MV-4-11 (cell line): ENCODE results near the gene TLNRD1.

ENCODE experiments used
- DNase-seq: peaks from one replicate; lab custom pipeline; 2025; lab: John Stamatoyannopoulos, UW

Gene TLNRD1

DNA sequence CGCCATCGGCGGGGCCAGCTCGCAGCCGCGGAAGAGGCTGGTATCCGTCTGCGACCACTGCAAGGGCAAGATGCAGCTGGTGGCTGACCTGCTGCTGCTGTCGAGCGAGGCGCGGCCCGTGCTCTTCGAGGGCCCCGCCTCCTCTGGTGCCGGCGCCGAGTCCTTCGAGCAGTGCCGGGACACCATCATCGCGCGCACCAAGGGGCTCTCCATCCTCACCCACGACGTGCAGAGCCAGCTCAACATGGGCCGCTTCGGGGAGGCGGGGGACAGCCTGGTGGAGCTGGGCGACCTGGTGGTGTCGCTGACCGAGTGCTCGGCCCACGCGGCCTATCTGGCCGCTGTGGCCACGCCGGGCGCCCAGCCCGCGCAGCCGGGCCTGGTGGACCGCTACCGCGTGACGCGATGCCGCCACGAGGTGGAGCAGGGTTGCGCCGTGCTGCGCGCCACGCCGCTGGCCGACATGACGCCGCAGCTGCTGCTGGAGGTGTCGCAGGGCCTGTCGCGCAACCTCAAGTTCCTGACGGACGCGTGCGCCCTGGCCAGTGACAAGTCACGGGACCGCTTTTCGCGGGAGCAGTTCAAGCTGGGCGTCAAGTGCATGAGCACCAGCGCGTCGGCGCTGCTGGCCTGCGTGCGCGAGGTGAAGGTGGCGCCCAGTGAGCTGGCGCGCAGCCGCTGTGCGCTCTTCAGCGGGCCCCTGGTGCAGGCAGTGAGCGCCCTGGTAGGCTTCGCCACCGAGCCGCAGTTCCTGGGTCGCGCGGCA is 1.8 kb downstream of the TLNRD1 start:
- DNase-seq: no peak

DNA sequence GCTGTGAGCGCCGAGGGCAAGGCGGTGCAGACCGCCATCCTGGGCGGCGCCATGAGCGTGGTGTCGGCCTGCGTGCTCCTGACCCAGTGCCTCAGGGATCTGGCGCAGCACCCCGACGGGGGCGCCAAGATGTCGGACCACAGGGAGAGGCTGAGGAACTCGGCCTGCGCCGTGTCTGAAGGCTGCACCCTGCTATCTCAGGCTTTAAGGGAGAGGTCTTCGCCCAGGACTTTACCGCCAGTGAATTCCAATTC is 2.3 kb downstream of the TLNRD1 start:
- DNase-seq: no peak

DNA sequence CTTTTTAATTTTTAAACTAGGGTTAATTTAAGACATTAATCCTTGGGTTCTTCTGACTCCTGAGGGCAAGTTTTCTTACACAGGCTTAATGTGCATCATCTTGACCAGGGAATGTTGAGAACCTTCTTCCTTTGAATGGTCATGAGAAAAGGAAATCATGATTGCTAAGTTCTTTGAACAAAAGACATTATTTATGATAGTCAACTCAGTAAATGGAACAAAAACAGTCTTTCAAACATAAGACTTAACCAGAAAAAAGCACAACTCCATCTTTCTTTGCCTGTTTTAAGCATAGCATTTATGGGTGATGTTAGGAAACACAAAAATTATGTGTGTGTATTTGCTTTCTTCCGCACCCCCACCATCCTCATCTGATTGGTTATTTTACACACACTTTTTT is 5.4 kb downstream of the TLNRD1 start:
- no peak for DNase-seq

- DNase-seq: no peak
Measured at GRCh38 chr15:81007428-81008064, 6.8 kb downstream of the TLNRD1 start.

DNA sequence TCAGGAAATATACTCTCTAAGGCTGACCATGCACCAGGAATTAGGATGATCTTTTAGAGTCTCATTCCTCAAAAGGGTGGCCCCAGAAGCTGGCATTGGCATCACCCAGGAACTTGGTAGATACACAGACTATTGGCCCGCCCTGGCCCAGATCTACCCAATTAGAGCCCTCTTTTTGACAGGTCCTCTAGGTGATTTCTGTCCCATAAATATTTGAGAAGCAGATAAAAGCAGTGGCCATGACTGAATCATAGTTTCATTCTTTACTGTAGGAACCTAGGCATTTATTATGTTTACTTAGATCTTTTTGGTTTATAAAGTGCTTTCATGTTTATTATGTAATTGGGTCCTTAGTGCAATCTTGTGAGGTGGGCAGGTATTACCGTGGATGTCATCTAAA is 7.6 kb downstream of the TLNRD1 start:
- DNase-seq: no peak

- no peak for DNase-seq
Measured at GRCh38 chr15:81010086-81010485, 9.4 kb downstream of the TLNRD1 start.

GRCh38 chr15:81011593-81011992 is 10.9 kb downstream of the TLNRD1 start:
- DNase-seq: no peak

DNA sequence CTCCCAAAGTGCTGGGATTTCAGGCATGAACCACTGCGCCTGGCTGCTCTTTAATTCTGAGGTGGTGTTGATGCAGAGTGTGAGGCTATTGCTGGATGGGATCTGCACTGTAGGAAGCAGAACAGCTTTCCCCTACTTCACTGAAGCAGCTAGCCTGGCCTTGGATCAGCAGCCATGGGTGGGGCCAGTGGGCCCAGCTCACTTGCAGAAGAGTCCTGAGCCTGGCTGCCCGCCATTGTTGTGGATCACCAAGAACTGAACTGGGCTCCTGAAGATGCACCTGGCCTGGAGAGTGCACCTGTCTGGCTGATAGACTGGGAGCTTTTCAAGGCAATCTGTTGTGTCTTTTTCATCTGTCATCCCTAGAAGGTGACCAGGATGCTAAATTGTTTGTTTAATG is 11.9 kb downstream of the TLNRD1 start:
- DNase-seq: no peak

DNA sequence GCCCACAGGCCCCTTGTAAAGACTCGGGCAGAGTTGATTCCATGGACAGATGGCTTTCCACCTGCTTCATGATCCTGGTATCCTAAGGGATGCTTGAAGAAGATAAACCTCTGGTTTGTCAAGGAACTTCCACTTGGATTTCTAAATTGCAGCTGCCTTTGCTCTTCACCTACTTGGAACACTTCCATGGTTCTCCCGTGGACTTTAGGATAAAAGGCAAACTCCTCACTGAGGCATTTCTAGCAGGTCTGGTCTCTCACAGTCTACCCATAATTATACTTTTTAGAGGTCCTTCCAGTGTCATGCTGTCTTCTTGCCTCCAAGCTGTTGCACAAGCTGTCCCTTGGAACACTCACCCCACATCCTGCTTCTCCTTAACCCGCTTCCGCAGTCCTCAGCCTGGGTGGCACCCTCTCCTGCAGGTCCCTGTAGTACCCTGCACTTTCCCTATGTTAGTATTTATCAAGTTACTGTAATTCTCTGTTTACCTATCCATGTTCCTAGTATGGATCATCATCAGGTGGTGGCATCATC is 12.7 kb downstream of the TLNRD1 start:
- DNase-seq: no peak

- DNase-seq: no peak
Measured at GRCh38 chr15:81014446-81015093, 13.8 kb downstream of the TLNRD1 start.

DNA sequence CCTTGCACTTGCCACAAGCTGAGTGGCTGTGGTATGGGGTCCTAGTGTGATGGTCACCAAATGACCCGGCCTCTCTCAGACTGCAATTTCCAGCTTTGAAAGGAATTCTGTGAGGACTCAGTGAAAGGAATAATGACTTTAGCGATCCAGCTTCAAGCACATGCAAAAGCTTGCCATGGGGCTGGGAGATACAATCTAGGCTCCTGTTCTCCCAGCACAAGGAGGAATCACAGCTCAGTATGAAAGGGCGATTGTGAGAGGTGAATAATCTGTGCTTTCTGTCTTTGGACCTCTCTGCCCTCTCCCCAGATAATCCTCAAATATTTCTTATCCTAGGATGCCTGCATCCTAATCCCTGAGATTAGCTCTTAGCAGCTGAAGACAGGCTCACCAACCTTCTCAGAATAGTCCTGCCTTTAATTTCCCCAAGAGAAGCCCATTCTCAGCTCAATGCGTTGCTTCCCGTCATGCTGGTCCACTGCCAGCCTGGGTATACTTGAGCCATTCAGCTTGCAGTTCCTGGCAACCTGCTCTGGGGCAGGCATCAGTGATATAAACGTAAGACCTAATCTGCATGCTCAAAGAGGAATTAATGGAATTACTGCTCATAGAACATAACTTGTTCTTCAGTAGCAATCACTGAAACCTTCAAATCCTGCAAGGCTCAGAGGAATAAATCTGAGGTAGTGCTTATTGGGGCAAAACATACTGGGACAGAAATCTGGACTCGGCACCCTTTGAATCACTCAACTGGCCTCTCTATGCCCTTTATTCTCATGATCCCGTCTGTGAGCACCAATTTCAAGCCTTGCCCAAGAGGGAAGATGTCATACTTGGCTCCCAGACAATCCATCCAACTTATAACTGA is 15.1 kb downstream of the TLNRD1 start:
- no peak for DNase-seq

DNA sequence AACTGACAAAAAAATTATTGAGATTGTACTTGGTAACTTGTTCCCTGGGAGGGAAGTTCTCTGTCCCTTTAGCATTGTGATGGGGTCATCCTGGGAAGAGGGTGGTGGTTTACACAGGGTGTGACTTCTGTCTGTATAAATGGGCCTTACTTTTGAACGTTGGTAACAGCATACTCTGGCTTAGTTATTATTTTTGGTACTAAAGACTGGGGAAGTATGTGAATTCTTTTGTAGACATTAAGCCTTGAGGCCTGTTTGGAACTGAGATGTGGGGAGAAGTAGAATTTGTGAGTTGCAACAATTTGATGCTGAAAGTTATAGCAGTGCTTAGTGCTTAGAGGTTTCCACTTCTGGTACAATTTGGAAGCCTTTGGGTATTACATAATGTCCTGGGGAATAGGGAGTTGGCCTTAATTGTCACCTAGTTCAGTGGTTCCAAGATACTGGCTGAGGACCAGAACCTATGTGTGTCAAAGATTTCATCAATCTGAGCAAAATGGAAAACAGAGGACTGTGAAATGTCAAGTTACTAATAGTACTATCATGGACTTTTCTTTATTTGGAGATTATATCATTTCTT is 15.9 kb downstream of the TLNRD1 start:
- DNase-seq: no peak

- no peak for DNase-seq
Measured at GRCh38 chr15:81018197-81018596, 17.5 kb downstream of the TLNRD1 start.

DNA sequence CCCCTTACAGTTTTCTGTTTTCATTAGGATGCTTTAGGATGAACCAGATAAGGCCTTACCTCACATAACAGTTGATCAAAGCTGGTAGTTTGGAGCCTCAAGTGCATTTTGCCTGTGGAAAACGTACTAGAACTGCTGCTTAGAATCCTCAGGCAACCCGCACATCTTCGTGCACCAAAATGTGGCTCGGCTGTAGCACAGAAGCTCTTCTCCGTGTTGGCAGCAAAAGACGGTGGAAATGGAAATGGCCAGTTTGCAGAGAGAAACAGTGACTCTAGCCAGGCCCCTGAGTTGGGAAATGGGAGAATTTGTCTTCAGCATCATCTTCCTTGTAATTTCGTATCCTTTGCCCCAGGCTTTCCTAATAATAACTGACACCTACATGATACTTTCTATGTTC is 20.6 kb downstream of the TLNRD1 start:
- DNase-seq: no peak

- peak; percentile 99 for DNase-seq
Measured at GRCh38 chr15:81023483-81024264, 23.0 kb downstream of the TLNRD1 start.

GRCh38 chr15:81024265-81024872 is 23.6 kb downstream of the TLNRD1 start:
- peak; percentile 41 for DNase-seq

DNA sequence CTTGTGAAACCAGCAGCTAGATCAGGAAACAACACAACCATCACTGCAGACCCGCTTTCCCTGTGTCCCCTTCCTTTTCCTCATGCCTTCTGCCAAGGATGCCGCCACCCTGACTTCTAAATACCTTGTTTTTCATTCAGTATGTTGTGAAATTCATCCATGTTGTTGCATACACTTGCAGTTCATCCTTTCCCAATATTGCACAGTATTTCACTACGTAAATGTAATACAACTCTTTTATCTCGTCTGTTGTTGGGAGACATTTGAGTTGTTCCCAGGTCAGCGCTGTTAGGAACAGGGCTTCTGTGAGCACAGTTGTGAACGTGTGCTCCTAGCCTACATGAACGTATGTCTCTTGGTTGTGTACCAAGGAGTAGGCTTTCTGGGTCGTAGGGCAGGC is 24.2 kb downstream of the TLNRD1 start:
- DNase-seq: no peak

GRCh38 chr15:81025721-81026370 is 25.1 kb downstream of the TLNRD1 start:
- DNase-seq: no peak

DNA sequence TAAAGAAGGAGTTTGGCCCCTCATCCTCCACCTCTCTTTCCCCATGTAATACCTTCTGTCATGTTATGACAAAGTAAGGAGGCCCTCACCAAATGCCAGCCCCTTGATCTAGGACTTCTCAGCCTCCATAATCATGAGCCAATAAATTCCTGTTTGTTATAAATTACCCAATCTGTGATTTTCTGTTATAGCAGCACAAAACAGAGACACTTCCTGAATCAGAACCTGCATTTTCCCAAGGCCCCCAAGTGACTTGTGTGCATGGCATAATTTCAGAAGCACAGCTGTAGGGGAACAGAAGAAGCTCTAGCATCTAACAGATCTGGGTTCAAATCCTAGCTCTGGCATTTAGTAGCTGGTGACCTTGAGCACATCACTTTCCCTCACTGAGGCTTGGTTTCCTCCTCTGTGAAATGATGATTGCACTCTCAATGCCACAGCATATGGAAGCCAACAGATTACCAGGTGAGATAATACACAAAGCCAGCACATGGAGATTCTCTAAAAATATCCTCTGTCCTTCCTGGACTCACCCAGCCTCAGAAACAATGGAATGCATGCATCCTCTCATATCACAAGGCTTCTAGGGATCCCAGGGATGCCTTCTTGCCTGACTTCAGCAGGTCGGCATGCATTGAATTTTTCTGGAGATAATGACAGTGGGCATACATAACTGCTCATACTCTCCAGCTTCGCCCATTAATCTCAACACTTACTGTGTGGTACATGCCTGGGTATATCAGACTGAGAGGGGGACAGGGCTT is 26.3 kb downstream of the TLNRD1 start:
- no peak for DNase-seq
